HG03571 (cell line): ENCODE measurements around the gene KRT72.
"Not testable (repeated sequence)": the region's sequence is repeated elsewhere in the genome, so short reads cannot be mapped to it uniquely, and the experiment has no call there.

ENCODE experiments used
- ATAC-seq: cut with Tn5 transposase; IDR thresholded peaks from one replicate; pipeline ENCODE4 v1.9.1; 2021; ENCODE audit not compliant: unreplicated experiment

The KRT72 gene

DNA sequence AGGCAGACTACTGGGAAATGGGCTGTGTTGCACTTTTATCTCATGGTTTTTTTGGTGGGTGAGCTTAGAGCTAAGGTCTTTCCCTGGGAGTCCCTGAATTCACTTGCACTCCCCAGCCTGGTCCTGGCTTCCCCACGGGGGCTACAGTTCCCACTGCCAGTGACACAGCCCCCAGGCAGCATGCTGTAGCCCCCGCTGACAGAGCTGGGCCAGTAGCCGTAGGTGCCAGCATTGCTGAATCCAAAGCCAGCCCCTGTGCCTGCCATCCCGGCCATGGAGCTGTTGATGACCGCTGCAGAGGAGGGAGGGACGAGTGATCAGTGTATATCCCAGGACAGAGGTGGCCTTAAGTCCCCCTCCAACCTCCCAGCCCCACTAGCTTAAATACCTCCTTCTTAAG lies 6.9 kb upstream of the KRT72 start:
- ATAC-seq = no peak

DNA sequence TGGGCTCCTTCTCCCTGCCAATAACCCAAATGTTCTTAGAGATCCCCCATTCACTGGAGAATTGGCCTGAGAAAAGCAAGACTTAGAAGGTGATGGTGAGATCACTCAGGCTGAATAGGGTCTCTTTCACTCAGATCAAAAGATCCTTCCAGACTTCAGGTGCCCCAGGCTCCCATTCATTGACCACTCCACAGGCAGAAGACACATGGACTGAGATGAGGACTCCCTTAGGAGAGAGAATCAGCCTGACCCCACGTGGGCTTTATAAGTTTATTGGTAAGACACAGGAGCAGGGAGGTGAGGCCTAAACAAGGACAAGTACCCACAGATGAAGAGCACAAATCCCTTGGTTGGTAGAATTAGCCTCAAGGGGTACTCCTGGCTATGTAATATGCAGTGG lies 6.1 kb upstream of the KRT72 start:
- no peak for ATAC-seq

DNA sequence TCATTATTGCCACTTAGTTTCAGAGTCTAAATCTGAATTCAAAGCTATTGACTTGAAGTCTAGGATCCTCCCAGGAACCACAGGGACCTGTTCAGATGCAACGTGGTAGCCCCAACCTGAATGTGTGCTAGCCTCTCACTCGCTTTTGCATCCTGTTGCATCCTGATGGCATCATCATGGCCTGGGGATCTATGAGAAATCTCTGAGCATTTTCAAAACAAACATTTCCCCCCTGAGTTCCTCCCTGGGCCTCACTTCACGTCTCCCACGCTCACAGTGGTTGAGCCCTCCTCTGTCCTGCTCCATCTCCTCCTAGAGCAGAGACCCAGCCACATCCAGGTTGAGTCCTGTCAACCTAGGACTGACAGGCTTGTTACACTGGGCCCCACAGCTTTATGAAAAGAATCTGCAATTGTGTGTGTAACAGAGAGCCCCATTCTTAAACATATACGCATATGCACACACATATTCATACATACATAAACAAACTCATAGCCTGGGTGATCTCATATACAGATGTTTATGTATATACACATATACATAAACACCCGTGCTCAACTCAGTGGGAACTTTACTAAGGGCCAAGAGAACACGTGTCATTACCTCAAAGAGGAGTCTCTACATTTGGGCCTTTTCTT lies 5.4 kb upstream of the KRT72 start:
- no peak for ATAC-seq

DNA sequence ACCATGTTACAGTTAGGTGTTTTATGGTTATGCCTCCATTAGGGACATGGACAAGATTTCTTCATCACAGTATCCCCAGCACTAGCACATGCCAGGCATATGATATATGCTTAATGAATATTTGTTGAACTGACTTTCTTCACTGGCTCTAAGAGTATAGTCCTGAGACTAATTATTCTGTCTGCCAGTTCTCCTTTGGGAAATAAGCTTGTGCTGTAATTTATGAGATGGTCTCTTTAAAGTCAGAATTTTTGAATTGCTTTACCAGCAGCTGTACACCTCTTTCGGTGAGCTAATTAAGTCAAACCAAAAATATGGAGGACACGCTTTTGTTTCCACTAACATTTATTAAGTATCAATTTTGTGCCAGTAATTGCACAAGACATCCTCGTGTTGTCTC lies 4.8 kb upstream of the KRT72 start:
- no peak for ATAC-seq

DNA sequence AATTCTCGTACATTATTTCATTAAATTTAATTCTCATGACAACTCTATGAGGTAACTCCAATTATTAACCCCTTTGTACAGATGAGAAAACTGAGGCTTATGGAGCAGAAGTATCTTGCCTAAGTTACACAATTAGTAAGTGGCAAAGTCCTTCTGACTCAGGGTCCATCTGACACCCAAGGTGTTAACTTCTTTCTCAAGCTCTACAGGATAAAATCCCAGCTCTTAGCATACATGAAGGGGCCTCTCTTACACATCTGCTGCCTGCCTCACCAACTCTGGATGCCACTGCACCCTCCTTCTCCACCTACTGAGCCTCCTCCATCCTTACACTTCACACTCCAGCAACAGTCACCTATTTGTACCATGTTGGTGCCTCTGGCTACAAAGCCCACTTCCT lies 4.3 kb upstream of the KRT72 start:
- no peak for ATAC-seq

DNA sequence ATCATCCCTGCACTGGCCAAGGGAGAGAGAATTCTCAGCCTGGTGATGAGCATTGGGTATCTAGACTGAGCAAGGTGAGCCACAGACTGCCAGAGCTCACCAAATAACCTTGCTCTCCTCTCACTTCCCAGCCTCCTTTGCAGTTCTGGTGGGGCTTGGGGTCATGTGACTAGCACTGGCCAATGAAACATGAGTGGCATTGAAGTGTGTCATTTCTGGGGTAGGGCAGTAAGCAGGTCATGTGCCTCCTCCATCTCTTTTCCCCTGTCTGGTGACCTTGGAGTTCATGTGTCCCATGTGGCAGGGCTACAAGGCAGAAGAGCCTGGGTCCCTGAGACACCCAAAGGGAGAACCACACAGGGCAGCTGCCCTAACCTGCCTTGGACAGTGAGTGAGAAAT lies 3.6 kb upstream of the KRT72 start:
- ATAC-seq = no peak

DNA sequence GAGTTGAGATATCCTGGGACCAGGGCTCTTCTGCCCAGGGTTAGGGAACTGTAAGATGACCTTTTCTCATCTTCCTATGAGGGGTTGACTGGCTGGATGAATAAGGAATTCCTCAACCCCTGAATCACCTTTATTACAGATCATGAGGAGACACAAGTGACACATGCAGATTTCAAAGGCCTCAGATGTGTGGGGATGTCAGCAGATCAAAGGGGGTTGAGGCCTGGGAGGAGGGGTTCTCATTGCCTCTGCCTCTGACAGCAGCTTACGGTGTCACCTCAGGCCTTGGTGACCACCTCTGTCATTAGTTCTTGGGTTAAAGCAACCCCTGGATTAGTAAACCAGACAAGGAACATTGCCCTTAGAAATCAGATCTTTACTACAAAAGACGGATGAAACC lies 2.1 kb upstream of the KRT72 start:
- no peak for ATAC-seq

DNA sequence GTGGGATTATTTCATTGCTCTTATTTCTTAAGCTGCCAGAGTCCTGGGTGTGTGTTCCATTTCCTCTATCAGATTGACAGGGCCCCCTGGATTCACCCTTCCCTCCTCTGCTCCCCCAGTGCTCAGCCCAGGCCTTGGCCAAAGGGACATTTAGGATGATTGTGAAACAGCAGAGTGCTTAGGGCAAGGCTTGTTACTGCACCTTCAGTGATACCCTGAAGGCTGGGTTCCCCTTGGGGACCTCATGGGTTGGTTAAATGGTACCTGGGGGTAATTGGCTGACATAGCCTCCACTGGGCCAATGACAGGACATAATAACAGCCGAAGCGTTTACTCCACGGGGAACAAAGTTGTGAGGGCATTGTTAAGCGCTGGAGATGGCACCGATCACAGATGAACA lies 1.3 kb upstream of the KRT72 start:
- ATAC-seq = no peak

DNA sequence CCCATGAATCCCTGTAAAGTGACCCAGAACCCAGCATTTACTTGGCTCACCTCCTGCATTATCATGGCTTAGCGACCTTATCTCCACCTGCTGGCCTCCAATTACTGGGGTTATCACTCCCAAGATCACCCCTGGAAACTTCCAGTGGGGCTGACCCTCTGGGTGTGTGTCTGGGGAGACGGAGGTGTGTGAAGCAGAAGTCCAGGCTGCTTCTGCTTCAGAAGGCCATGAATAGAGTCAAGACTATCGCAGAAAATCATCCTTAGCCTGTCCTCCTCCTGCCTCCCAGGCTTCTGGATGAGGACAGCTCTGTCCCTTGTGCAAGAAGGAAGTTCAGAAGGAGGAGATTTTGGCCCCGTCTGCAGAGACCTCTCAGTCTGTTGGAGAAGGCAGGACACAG lies 408 bp upstream of the KRT72 start:
- ATAC-seq = no peak

DNA sequence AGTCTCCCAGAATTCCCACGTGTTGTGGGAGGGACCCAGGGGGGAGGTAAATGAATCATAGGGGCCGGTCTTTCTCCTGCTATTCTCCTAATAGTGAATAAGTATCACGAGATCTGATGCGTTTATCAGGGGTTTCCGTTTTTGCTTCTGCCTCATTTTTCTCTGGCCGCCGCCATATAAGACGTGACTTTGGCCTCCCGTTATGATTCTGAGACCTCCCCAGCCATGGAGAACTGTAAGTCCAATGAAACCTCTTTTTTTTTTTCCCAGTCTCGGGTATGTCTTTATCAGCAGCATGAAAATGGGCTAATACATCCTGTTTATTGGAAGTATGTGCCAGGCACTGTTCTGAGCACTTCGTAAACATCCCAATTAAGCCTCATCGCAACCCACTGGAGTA lies 788 bp downstream of the KRT72 start:
- ATAC-seq = no peak

DNA sequence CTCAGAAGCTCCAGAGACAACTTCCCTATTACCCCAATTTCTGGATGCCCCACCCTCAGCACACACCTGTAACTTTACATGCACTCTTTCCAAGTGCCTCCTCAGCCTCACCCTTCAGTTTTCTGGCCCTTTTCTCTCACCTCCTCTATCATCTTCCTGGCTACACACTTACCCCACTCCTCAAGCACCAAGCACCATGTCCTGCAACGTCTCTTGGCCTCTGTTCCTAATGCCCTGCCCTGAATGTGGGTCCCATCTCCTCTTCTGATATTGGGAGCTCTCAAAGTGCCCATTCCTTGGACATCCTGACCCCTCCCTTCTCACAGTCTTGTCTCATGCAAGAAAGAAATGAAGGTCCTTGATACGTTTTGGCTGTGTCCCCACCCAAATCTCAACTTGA lies 1.2 kb downstream of the KRT72 start:
- ATAC-seq = no peak

DNA sequence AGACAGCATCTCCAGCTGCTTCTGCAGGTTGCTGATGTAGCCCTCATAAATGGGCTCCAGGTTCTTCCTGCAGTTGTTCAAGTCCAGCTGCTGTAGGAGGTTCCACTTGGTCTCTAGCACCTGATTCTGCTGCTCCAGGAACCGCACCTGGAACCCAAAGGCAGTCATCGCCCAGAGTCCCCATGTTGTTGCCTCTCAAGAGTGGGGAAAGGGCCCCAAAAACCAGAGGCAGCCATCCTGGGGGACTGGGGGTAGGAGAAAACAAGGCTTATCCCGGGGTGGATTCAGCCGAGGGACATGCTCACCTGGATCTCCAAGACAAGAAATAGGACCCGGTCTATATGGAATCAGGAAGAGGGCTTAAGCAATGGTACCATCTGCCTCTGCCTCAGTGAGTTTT lies 2.3 kb downstream of the KRT72 start:
- no peak for ATAC-seq

DNA sequence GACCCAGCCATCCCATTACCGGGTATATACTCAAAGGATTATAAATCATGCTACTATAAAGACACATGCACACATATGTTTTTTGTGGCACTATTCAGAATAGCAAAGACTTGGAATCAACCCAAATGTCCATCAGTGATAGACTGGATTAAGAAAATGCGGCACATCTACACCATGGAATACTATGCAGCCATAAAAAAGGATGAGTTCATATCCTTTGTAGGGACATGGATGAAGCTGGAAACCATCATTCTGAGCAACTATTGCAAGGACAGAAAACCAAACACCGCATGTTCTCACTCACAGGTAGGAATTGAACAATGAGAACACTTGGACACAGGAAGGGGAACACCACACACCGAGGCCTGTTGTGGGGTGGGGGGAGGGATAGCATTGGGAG lies 7.0 kb downstream of the KRT72 start:
- ATAC-seq = not testable (repeated sequence)

DNA sequence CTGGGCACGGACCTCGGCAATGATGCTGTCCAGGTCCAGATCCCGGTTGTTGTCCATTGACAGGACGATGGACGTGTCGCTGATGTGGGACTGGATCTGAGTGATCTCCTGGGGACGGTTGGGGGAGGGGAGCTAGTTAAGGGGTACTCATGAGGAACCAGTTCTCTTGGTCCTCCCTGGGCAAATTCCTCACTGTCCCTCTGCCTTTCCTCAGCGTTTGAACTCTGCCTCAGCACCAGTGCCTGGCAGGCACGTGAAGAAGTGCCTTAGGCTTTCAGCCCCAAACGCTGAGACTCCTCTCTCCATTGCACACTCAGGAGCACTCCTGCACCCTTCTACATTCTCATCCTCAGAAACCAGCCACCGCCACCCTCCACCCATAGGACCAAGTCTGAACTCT lies 9.7 kb downstream of the KRT72 start:
- ATAC-seq = no peak

DNA sequence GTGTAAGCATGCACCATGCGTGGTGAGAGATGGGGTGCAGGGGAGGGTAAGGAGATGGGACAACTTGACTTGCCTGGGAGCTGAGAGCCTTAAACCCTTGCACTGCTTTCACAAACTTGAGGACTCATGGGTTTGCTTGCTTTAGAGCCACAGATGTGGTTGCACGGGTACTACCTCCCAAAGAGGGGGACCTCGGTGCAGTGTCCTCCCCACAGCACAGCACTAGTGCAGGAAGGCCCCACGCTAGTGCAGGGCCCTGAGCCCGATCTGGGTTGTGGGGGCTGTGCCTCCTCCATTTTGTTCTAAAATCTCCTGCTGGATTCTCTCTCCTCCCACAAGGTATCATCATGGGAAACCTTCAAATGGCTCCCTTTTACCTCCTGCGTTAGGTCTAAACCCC lies 11.2 kb downstream of the KRT72 start:
- ATAC-seq = no peak

DNA sequence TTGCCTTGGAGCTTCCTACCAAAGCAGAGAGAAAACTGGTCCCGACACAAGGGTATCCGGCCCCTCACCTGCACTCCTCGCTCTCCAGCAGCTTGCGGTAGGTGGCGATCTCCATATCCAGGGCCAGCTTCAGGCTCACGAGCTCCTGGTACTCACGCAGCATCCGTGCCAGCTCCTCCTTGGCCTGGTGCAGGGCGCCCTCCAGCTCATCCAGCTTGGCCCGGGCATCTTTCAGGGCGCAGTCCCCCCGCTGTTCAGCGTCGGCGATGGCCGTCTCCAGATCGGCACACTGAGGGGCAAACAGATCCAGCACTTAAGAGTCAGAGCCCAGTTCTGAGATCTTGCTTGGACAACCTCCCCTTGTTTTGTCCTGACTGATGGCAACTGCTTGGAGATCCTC lies 13.7 kb downstream of the KRT72 start:
- no peak for ATAC-seq

DNA sequence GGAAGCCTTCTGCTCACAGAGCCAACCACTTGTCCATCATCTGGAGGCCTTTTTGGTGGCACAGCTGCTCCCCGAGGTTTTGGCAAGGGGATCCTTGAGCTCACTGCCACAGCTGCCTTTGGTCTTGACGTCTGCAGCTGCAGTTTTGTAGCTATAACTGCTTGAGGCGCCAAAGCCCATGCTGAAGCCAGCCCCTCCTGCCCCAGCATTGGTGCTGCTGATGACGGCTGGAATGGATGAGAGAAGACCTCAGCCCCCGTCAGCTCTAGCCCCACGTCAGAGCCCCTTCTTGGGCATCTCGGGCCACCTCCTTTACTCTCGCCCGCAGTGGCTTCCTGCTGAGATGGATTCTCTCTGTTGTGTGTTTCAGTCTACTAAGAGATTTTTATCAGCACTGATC lies 15.3 kb downstream of the KRT72 start:
- no peak for ATAC-seq

DNA sequence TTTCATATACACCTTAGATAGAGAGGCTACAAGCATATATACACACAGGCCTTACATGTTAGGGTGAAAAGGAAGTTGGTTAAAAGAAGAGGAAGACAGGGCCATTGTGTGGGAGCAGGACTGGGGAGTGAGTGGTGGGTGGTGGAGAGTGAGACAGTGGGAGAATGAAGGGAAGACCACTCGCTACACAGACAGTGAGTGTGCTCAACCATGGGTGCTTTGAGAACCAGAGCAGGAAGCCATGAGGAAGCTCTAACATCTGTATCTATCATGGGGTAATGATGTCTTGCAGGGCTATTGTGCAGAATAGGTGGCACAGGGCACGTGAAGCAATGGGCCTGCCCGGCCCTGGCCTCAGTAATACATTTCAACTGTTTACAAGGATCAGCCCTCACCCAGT lies 16.2 kb downstream of the KRT72 start:
- no peak for ATAC-seq

DNA sequence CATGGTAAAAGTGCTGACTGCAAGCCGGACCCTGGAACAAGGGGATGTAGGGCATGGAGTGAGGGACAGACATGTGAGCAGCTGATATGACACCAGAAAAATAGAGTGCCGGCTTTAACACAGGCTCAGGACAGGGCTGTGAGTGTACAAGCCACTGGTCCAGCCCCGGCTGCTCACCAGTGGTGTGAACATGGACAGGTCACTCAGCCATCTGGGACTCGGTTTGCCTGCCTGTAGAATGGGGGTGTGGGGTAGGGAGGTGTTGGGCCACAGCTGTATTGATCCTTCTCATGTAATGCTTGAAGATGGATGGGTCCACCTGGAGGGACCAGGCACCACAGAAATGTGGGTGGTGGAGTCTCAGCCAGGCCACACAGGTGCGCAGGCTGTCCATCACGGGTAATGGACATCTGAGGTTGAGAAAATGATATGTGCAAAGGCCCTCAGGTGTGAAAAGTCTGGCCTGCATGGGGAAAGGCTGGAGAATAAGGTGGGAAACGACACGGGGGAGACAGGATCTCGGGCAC lies 17.0 kb downstream of the KRT72 start:
- ATAC-seq = no peak

DNA sequence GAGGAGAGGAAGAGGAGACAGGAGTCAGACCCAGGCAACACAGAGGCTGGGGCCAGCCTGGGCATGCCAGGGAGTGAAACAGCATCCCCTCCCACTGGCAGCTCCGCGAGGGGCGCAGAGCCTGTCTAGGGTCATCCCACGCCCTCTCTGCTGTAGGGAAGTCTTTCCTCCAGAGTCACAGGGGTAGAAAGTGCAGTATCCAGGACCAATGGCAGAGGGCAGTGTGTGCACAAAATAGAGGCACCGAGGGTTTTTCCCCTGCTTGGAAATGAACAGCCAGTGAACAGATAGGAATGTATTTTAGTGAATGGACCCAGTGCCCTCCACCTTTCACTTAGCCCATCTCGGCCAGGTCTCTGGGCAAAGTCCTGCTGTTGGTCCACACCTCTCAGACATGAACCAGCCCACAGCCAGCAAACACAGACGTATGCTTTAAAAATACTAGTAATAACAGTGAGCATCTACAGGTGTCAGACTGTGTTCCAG lies 18.2 kb downstream of the KRT72 start:
- no peak for ATAC-seq

DNA sequence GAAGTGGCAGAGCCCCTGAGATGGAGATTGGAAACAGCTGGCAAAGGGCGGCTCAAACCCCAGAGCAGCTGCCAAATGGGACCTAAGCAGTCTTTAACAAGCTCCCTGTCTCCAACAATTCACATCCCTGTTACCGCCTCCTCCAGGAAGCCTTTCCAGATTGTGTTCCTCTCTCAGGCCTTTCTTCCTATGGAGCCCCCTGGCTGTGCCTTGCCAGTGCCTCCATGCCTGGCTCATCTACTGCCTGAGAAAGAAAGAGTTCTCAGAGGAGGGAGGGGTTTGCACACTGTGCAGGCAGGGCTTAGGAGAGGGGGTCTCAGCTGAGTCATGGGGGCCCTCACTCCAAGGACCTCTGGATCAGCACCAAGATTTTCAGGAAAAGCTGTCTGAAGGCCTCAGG lies 18.8 kb downstream of the KRT72 start:
- ATAC-seq = no peak

DNA sequence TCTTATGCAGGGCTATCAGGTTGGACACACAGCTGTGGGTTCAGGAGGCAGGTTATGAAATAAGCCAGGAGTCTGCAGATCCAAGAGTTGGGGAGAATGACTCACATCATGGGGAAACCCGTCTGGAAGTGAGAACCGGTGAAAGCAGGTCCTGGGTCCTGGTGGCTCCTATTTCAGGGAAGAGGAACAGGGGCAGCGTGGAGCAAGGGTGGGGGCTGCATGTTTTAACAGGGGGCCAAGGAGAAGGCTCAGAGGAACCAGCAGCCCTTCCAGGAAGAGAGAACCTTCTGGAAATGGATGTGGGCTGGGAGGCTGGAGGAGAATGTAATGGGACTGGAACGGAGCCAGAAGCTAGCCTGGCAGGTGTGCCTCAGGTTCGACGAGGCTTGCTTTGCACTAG lies 19.8 kb downstream of the KRT72 start:
- ATAC-seq = no peak

DNA sequence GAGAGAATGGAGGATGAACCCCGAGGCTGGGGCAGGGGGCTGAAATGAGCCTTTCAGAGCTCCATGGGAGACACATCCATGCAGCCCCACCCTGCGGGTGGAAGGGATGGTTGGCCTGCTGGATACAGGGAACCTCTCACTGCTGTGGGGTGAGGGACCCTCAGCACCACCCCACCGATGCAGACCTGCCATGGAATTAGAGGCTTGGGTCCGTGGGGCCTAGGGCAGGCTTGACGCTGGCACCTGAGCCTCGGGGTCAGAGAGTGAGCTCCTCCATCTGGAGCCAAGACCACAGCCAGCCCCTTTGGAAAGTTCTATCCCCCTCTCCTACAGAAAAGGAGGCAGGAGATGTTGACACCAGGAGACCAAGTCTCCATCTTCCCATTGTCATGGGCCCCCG lies 20.2 kb downstream of the KRT72 start:
- no peak for ATAC-seq
